NCI-H1436 (cell line): ENCODE data around the gene PIR.

Source experiments
- DNase-seq: peaks from one replicate; lab custom pipeline; 2025; lab: John Stamatoyannopoulos, UW

PIR gene

GRCh38 chrX:15493118-15493962 lies at the start of gene PIR:
TSS of gene PIR (minus strand) at chrX:15493333. CDS start at chrX:15491257, 2,076 bp downstream.
- DNase-seq, result peak; percentile 72

GRCh38 chrX:15530318-15530717 lies 37.2 kb upstream of the PIR start:
- DNase-seq, result no peak

GRCh38 chrX:15529165-15529564 lies 36.0 kb upstream of the PIR start:
- DNase-seq, result no peak

GRCh38 chrX:15525664-15526416 lies 32.7 kb upstream of the PIR start:
- DNase-seq, result peak; percentile 54

GRCh38 chrX:15524417-15524816 lies 31.3 kb upstream of the PIR start:
- DNase-seq, result no peak

GRCh38 chrX:15523088-15523487 lies 30.0 kb upstream of the PIR start:
- DNase-seq, result no peak

GRCh38 chrX:15522464-15522863 lies 29.3 kb upstream of the PIR start:
- no peak for DNase-seq

- DNase-seq, result no peak
Measured at GRCh38 chrX:15515931-15516330, 22.8 kb upstream of the PIR start.

- no peak for DNase-seq
Measured at GRCh38 chrX:15514279-15514678, 21.1 kb upstream of the PIR start.

- no peak for DNase-seq
Measured at GRCh38 chrX:15512401-15512965, 19.4 kb upstream of the PIR start.

GRCh38 chrX:15511563-15511962 lies 18.4 kb upstream of the PIR start:
- no peak for DNase-seq

GRCh38 chrX:15509845-15510244 lies 16.7 kb upstream of the PIR start:
- no peak for DNase-seq

- no peak for DNase-seq
Measured at GRCh38 chrX:15507005-15507404, 13.9 kb upstream of the PIR start.

- no peak for DNase-seq
Measured at GRCh38 chrX:15505101-15505500, 12.0 kb upstream of the PIR start.

- no peak for DNase-seq
Measured at GRCh38 chrX:15504661-15505060, 11.5 kb upstream of the PIR start.

GRCh38 chrX:15501506-15501905 lies 8.4 kb upstream of the PIR start:
- DNase-seq, result no peak

- no peak for DNase-seq
Measured at GRCh38 chrX:15500497-15500966, 7.4 kb upstream of the PIR start, which contains the start of gene BMX. TSS of gene BMX (plus strand) at chrX:15500807. CDS start at chrX:15508354, 7,547 bp downstream.

GRCh38 chrX:15499976-15500375 lies 6.8 kb upstream of the PIR start:
- no peak for DNase-seq

GRCh38 chrX:15498741-15499140 lies 5.6 kb upstream of the PIR start:
- DNase-seq, result no peak

GRCh38 chrX:15497865-15498264 lies 4.7 kb upstream of the PIR start:
- peak; percentile 24 for DNase-seq

GRCh38 chrX:15496824-15497223 lies 3.7 kb upstream of the PIR start:
- no peak for DNase-seq

GRCh38 chrX:15495801-15496200 lies 2.7 kb upstream of the PIR start:
- DNase-seq, result no peak

GRCh38 chrX:15492469-15492868 lies 664 bp downstream of the PIR start:
- DNase-seq, result no peak
